Neural progenitor cell (in vitro differentiated cells): ENCODE measurements around the gene RNF144A. TPM values are rescaled to one million over a fixed set of nuclear protein-coding genes. Genes with fewer than 3 reads are reported as not detected.
"Not testable (repeated sequence)": the region's sequence is repeated elsewhere in the genome, so short reads cannot be mapped to it uniquely, and the experiment has no call there.

Source experiments
- DNase-seq: peaks from one replicate; pipeline ENCODE4 v3.0.0-alpha.2; 2016; ENCODE audit warnings: low spot score
- H2AFZ ChIP-seq: fragments of 200-600 bp; sonication (generic); replicated peaks from 2 replicates; pipeline ENCODE4 v1.6.1; 2016; ENCODE audit warnings: antibody characterized with exemption
- H3F3A ChIP-seq: fragments of 200-600 bp; sonication (generic); 2 replicates; pipeline ENCODE4 v1.6.1; 2016; ENCODE audit warnings: antibody characterized with exemption, low read depth
- H3K27ac ChIP-seq: fragments of 200-600 bp; sonication (generic); 2 replicates; pipeline ENCODE4 v1.5.1; 2016; ENCODE audit warnings: mild to moderate bottlenecking
- H3K27me3 ChIP-seq: fragments of 200-600 bp; sonication (generic); 2 replicates; pipeline ENCODE4 v1.6.1; 2016; ENCODE audit warnings: mild to moderate bottlenecking, moderate library complexity
- H3K36me3 ChIP-seq: fragments of 200-600 bp; sonication (generic); 2 replicates; pipeline ENCODE4 v1.5.1; 2016
- H3K4me1 ChIP-seq: fragments of 200-600 bp; sonication (generic); 2 replicates; pipeline ENCODE4 v1.6.1; 2016; ENCODE audit warnings: mixed run types
- H3K4me2 ChIP-seq: fragments of 200-600 bp; sonication (generic); 2 replicates; pipeline ENCODE4 v1.6.1; 2016
- H3K4me3 ChIP-seq: fragments of 200-600 bp; sonication (generic); 2 replicates; pipeline ENCODE4 v1.5.1; 2016
- H3K79me2 ChIP-seq: fragments of 200-600 bp; sonication (generic); 2 replicates; pipeline ENCODE4 v1.6.1; 2016; ENCODE audit warnings: low read depth
- H3K9ac ChIP-seq: fragments of 200-600 bp; sonication (generic); 2 replicates; pipeline ENCODE4 v1.6.1; 2016
- H3K9me3 ChIP-seq: fragments of 200-600 bp; sonication (generic); 2 replicates; pipeline ENCODE4 v1.5.1; 2016; ENCODE audit warnings: low read depth
- H4K20me1 ChIP-seq: fragments of 200-600 bp; sonication (generic); 2 replicates; pipeline ENCODE4 v1.6.1; 2016; ENCODE audit warnings: low read depth
- H3K27ac Mint-ChIP-seq: 3 replicates; pipeline ENCODE4 v1.8.0; 2021; ENCODE audit warnings: mixed read lengths
- H3K27me3 Mint-ChIP-seq: 2 replicates; pipeline ENCODE4 v1.8.0; 2022; ENCODE audit warnings: low read depth, mild to moderate bottlenecking, inconsistent platforms, moderate library complexity, mixed read lengths; ENCODE audit not compliant: insufficient read depth
- H3K36me3 Mint-ChIP-seq: 3 replicates; pipeline ENCODE4 v1.8.0; 2021; ENCODE audit warnings: mixed read lengths
- H3K4me1 Mint-ChIP-seq: 3 replicates; pipeline ENCODE4 v1.8.0; 2021; ENCODE audit warnings: mixed read lengths
- H3K4me3 Mint-ChIP-seq: 3 replicates; pipeline ENCODE4 v1.8.0; 2021; ENCODE audit warnings: mild to moderate bottlenecking, moderate library complexity, mixed read lengths
- H3K9me3 Mint-ChIP-seq: 3 replicates; pipeline ENCODE4 v1.8.0; 2020; ENCODE audit warnings: mixed read lengths
- EZH2 ChIP-seq: fragments of 200-600 bp; sonication (generic); IDR thresholded peaks from 2 replicates; pipeline ENCODE4 v1.6.1; 2017; ENCODE audit warnings: antibody characterized with exemption, mild to moderate bottlenecking, moderate library complexity
- EZH2phosphoT487 ChIP-seq: fragments of 200-600 bp; sonication (generic); IDR thresholded peaks from 2 replicates; pipeline ENCODE4 v1.6.1; 2017; ENCODE audit warnings: antibody characterized with exemption
- total RNA-seq: library from RNA; depleted of rRNA; stranded (reverse); fragments of >200 nt; gene quantifications from 2 replicates; pipeline ENCODE4 v1.2.3, GENCODE V29; 2015; ENCODE audit warnings: low replicate concordance
- TF ChIP-seq, protein P1 (sequence below): fragments of 200-600 bp; sonication (generic); IDR thresholded peaks from 2 replicates; pipeline ENCODE4 v1.5.1; 2017; ENCODE audit warnings: antibody characterized with exemption, mild to moderate bottlenecking

Gene RNF144A
- total RNA-seq, 1 donor from 2014 or later: 32.0 TPM

DNA sequence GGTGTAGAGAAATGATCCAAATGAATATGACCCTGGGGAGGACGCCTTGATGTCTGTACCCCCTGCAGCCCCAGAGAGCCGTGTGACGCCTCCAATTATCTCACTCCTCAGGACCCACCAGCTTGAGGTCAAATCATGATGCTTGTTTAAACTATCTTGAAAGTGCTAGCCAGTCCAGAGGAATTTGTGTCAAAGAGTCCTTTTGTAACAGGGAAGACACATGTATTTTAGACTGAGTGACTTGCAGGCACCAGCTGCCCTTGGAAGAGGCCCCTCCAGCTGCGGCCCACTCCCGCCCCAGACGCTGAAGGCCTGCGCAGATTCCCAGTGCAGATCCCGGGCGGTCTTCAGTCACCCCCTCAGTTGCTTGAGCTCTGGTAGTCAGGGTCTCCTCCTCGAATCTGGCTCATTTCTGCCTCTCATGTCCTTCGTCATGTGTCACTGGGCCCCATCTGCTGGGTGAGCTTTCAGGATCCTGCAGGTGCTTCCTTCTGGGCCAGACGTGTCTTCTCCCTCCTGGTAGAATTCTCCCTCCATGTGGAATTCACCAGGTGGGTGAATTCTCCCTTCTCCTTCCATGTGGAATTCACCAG is 77.4 kb downstream of the RNF144A start:
- H3K27me3 Mint-ChIP-seq: peaks cover 4% of the 10 kb centered on the region
- H3K27ac ChIP-seq: no peak overlapping the region

DNA sequence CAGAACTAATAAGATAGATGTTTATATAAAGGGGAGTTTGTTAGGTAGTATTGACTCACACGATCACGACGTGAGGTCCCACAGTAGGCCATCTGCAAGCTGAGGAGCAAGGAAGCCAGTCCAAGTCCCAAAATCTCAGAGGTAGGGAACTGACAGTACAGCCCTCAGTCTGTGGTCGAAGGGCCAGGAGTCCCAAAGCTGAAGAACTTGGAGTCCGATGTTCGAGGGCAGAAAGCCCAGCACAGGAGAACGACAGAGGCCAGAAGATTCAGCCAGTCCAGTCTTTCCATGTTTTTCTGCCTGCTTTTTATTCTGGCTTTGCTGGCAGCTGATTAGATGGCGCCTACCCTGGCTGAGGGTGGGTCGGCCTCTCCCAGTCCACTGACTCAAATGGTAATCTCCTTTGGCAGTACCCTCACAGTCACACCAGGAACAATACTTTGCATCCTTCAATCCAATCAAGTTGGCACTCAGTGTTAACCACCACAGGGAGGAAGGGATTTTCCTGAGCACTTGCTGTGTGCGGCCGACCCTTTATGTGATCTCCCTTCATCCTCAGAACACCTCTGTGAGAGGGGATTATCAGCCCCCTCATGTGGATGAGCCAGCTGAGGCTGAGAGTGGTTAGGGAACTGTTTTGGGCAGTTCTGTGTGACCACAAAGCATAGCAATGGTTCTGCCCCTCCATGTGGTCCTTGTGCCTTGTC is 78.3 kb downstream of the RNF144A start:
- H3K27me3 Mint-ChIP-seq: peaks cover 5% of the 10 kb centered on the region
- peaks cover 12% of the 10 kb centered on the region for H3K4me1 ChIP-seq
- peaks cover 55% of the 10 kb centered on the region for H3K4me1 Mint-ChIP-seq
- H3F3A ChIP-seq: peaks cover 9% of the 10 kb centered on the region
- H3K9me3 ChIP-seq: no peaks in the 10 kb centered on the region
- H3K9ac ChIP-seq: no peak overlapping the region
- no peak overlapping the region for H3K4me3 Mint-ChIP-seq
- peaks cover 3% of the 10 kb centered on the region for H3K36me3 ChIP-seq
- no peaks in the 10 kb centered on the region for H3K79me2 ChIP-seq
- H3K4me3 ChIP-seq: no peak overlapping the region
- peak; percentile 56 for DNase-seq
- peaks cover 41% of the 10 kb centered on the region for H3K36me3 Mint-ChIP-seq
- H3K27me3 ChIP-seq: peaks cover 7% of the 10 kb centered on the region
- no peak overlapping the region for H3K27ac ChIP-seq
- H3K4me2 ChIP-seq: peak overlapping the region; percentile 1
- no peak for TF ChIP-seq EZH2phosphoT487
- no peak overlapping the region for H2AFZ ChIP-seq
- H4K20me1 ChIP-seq: no peaks in the 10 kb centered on the region
- no peak overlapping the region for H3K27ac Mint-ChIP-seq
- peaks cover 5% of the 10 kb centered on the region for H3K9me3 Mint-ChIP-seq

More for the DNA sequence above, 77.4 kb downstream of the RNF144A start:
- no peak for DNase-seq
- H3K4me3 Mint-ChIP-seq: peak overlapping the region; percentile 62
- Histone ChIP-seq H3K36me3 (peaks cover 3% of the 10 kb centered on the region), H3F3A (peaks cover 9% of the 10 kb centered on the region), H3K9ac (no peak overlapping the region), H3K4me2 (no peak overlapping the region), H3K4me1 (peaks cover 12% of the 10 kb centered on the region), H3K79me2 (no peaks in the 10 kb centered on the region), H4K20me1 (no peaks in the 10 kb centered on the region), H3K27me3 (peaks cover 7% of the 10 kb centered on the region), H3K9me3 (no peaks in the 10 kb centered on the region), H2AFZ (no peak overlapping the region), H3K4me3 (no peak overlapping the region)
- peaks cover 10% of the 10 kb centered on the region for H3K9me3 Mint-ChIP-seq
- H3K27ac Mint-ChIP-seq: peak overlapping the region; percentile 96
- H3K36me3 Mint-ChIP-seq: peaks cover 48% of the 10 kb centered on the region
- peaks cover 55% of the 10 kb centered on the region for H3K4me1 Mint-ChIP-seq
- no peak for TF ChIP-seq EZH2
- TF ChIP-seq EZH2phosphoT487: no peak
- TF ChIP-seq, protein P1, sequence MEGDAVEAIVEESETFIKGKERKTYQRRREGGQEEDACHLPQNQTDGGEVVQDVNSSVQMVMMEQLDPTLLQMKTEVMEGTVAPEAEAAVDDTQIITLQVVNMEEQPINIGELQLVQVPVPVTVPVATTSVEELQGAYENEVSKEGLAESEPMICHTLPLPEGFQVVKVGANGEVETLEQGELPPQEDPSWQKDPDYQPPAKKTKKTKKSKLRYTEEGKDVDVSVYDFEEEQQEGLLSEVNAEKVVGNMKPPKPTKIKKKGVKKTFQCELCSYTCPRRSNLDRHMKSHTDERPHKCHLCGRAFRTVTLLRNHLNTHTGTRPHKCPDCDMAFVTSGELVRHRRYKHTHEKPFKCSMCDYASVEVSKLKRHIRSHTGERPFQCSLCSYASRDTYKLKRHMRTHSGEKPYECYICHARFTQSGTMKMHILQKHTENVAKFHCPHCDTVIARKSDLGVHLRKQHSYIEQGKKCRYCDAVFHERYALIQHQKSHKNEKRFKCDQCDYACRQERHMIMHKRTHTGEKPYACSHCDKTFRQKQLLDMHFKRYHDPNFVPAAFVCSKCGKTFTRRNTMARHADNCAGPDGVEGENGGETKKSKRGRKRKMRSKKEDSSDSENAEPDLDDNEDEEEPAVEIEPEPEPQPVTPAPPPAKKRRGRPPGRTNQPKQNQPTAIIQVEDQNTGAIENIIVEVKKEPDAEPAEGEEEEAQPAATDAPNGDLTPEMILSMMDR: no peak

DNA sequence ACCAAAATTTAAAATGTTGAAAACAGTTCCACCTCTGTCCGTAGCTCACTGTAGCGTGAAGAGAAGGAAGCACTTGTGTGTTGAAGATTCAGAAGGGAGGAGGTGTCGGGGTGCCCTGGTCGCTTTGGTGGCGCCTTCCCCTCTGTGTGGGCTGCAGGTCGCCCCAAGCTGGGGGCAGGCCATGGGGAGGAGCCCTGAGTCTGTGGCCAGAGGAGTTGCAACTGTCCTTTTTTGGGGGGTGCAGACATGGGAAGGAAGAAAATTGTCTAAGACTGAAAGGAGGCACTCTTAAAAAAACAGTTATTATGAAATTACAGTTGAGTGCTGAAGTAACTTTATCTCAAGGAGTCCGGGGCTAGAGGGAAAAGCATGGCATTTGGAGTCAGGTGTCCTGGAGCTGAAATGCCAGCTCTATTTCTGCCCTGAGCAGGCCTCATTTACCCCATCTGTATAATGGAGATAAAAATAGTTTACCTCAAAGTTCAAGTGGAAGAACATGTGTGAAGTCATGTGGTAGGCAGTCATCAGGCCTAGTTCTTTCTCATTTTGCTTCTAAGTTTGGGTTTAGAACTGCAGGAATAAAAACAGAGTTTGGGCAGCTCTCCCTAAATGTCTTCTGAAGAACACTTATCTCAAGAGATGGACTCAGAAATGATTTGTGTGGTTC is 82.1 kb downstream of the RNF144A start:
- Mint-ChIP-seq H3K9me3 (no peaks in the 10 kb centered on the region), H3K36me3 (peaks cover 27% of the 10 kb centered on the region)
- TF ChIP-seq EZH2phosphoT487 (no peak), EZH2 (no peak)
- TF ChIP-seq, protein P1: no peak

DNA sequence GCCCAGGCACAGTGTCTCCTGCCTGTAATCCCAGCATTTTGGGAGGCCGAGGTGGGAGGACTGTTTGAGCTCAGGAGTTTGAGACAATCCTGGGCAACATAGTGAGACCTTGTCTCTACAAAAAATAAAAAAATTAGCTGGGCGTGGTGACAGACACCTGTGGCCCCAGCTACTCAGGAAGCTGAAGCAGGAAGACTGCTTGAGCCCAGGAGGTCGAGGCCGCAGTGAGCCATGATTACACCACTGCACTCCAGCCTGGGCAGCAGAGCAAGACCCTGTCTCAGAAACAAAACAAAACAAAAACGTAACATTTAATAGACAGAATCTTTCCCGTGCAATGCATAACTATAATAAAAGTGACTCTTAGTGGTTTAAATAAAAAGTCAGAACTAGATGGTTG is 84.2 kb downstream of the RNF144A start:
- not testable (repeated sequence) for H3K27me3 ChIP-seq, H3K79me2 ChIP-seq, H3K9me3 Mint-ChIP-seq, H3K9me3 ChIP-seq, H3K27ac ChIP-seq, H3K36me3 ChIP-seq, H3K4me3 ChIP-seq, H3K4me1 ChIP-seq, H3F3A ChIP-seq, H3K27me3 Mint-ChIP-seq, H3K27ac Mint-ChIP-seq, H3K9ac ChIP-seq, DNase-seq, H3K4me3 Mint-ChIP-seq, H4K20me1 ChIP-seq, H2AFZ ChIP-seq, H3K4me2 ChIP-seq
- H3K36me3 Mint-ChIP-seq: peaks cover 30% of the 10 kb centered on the region
- peaks cover 12% of the 10 kb centered on the region for H3K4me1 Mint-ChIP-seq

More for the DNA sequence above, 82.1 kb downstream of the RNF144A start:
- Mint-ChIP-seq H3K4me1 (peaks cover 29% of the 10 kb centered on the region), H3K27ac (peak overlapping the region; percentile 76), H3K27me3 (peaks cover 7% of the 10 kb centered on the region), H3K4me3 (no peak overlapping the region)
- H3K27ac ChIP-seq: no peak overlapping the region
- no peaks in the 10 kb centered on the region for H3K36me3 ChIP-seq
- H3K4me1 ChIP-seq: peaks cover 12% of the 10 kb centered on the region
- peaks cover 9% of the 10 kb centered on the region for H3F3A ChIP-seq
- H3K4me2 ChIP-seq: no peak overlapping the region
- no peak overlapping the region for H2AFZ ChIP-seq
- DNase-seq: no peak
- H3K79me2 ChIP-seq: no peaks in the 10 kb centered on the region
- H4K20me1 ChIP-seq: no peaks in the 10 kb centered on the region
- H3K9me3 ChIP-seq: no peaks in the 10 kb centered on the region
- H3K4me3 ChIP-seq: no peak overlapping the region
- H3K9ac ChIP-seq: no peak overlapping the region
- H3K27me3 ChIP-seq: peaks cover 7% of the 10 kb centered on the region
